ENCODE results near the gene PBXIP1. TPM values are rescaled to one million over a fixed set of nuclear protein-coding genes. Genes with fewer than 3 reads are reported as not detected.

PBXIP1 gene
- total RNA-seq, 4 donors from 2014 or later = 11.1 to 51.1 (median 29.3) TPM

DNA sequence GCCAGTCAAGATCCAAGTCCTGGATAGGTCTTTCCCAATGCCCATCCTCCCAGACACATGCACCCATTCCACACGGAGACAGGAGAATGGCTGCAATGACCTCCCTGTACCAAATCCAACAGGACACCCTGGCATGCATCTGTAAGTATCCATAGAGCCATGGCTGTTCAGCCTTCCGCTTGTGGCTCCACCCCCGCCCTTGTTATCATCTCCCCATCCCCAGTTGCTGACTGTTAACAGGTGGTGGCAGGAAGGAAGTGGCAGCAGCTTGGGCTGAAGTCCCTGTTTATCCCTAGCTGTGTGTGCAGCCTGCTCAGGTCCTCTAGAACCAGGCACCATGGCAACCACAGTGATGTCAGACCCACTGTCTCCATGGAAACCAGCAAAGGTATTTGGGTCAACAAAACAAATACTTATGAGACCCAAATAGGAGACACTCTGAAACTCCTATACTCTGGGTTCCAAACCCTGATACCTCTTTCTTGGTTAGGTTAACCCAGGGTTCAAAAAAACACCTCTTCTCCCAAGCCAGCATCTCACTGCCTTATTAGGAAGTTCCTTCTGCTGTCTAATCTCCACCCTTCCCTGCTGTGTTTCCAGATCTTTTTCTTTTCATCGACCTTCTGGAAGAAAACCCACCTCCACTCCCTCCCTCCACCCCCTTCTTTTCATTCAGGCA is 721 bp downstream of the PBXIP1 start:
- peak overlapping the region; percentile 79 to 89 (median 85) for H3K27ac ChIP-seq
- H3K4me1 ChIP-seq = peaks cover 21 to 86% (median 56%) of the 10 kb centered on the region in 3 donors
- H3K9me3 ChIP-seq = no peaks in the 10 kb centered on the region
- no peaks in the 10 kb centered on the region for H3K27me3 ChIP-seq
- DNase-seq = no peak
- H3K36me3 ChIP-seq = peaks cover 8 to 44% (median 17%) of the 10 kb centered on the region in 3 donors
- WGBS, 2 donors = 10 to 11% methylated on average over 3 to 4 of the region's 4 CpGs
- TF ChIP-seq, protein P1, sequence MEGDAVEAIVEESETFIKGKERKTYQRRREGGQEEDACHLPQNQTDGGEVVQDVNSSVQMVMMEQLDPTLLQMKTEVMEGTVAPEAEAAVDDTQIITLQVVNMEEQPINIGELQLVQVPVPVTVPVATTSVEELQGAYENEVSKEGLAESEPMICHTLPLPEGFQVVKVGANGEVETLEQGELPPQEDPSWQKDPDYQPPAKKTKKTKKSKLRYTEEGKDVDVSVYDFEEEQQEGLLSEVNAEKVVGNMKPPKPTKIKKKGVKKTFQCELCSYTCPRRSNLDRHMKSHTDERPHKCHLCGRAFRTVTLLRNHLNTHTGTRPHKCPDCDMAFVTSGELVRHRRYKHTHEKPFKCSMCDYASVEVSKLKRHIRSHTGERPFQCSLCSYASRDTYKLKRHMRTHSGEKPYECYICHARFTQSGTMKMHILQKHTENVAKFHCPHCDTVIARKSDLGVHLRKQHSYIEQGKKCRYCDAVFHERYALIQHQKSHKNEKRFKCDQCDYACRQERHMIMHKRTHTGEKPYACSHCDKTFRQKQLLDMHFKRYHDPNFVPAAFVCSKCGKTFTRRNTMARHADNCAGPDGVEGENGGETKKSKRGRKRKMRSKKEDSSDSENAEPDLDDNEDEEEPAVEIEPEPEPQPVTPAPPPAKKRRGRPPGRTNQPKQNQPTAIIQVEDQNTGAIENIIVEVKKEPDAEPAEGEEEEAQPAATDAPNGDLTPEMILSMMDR (IDR thresholded peaks at IDR 0.05) = no peak
- peak in 1 of 4 donors; percentile 19 for TF ChIP-seq POLR2A (IDR thresholded peaks at IDR 0.05)
- intact Hi-C loops (cut with DNase I) = loop anchor here (10.0 kb wide), 1 partner anchor 390 kb away; the partner anchor contains the start of gene CHRNB2
- H3K4me3 ChIP-seq = peak overlapping the region; percentile 43 to 71 (median 55)

DNA sequence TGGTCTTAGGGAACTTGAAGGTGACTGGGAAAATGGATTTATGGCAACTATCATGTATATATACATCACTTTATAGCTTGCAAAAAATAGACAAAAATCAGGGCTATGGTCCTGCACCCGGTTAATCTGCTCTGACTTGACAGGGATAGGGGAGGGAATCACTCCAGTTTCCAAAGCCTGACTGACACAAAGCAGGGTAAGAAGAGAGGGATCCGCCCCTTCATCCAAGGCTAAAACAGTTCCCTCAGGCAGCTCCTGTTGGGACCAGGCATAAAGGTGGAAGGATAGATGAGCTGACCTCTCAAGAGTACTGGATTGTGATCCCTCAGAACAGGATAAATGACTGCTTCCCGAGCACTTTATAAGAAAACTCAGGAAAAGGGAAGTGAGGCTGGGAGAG is 1.4 kb downstream of the PBXIP1 start:
- peaks cover 8 to 43% (median 16%) of the 10 kb centered on the region in 3 donors for H3K36me3 ChIP-seq
- peak overlapping the region in 3 of 4 donors; percentile 60 to 89 (median 82) for H3K27ac ChIP-seq
- DNase-seq = no peak
- WGBS, 2 donors = 52 to 64% methylated on average over 3 of the region's 3 CpGs
- H3K4me3 ChIP-seq = peak overlapping the region in 2 of 4 donors; percentile 56 to 71
- no peaks in the 10 kb centered on the region for H3K9me3 ChIP-seq
- no peaks in the 10 kb centered on the region for H3K27me3 ChIP-seq
- no peak for TF ChIP-seq POLR2A (IDR thresholded peaks at IDR 0.05)
- TF ChIP-seq, protein P1 (IDR thresholded peaks at IDR 0.05) = no peak
- H3K4me1 ChIP-seq = peaks cover 21 to 80% (median 53%) of the 10 kb centered on the region in 3 donors
- intact Hi-C loops (cut with DNase I) = loop anchor here (10.0 kb wide), 1 partner anchor 390 kb away; the partner anchor contains the start of gene CHRNB2

DNA sequence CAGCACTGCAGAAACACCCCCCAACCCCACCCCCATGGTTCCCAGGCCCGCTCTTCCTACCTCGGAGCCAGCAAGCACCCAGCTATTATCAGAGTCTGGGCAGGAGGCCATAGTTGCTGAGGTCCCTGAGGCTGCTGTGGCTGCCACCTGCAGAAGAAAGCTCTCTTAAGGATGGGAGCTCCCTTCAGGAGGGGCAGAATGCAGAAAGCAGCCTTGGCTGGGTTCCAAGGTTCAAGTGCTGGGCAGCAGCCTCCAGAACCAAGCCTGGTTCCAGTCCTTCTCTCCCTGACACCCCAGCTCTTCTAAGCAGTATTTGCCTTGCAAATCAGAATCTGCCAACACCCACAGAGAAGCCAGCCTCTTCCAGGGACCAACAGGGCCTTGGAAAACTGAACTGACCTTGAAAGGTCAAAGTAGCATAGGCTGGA is 2.3 kb downstream of the PBXIP1 start:
- no peak overlapping the region for H3K27ac ChIP-seq
- WGBS, 2 donors = no CpG with 5 or more reads among the region's 2 CpGs
- peaks cover 6 to 35% (median 7%) of the 10 kb centered on the region in 3 donors for H3K36me3 ChIP-seq
- H3K4me1 ChIP-seq = peaks cover 21 to 71% (median 53%) of the 10 kb centered on the region in 3 donors
- H3K4me3 ChIP-seq = peak overlapping the region in 2 of 4 donors; percentile 7 to 8
- TF ChIP-seq, protein P1 (IDR thresholded peaks at IDR 0.05) = no peak
- no peak for TF ChIP-seq POLR2A (IDR thresholded peaks at IDR 0.05)
- H3K27me3 ChIP-seq = no peaks in the 10 kb centered on the region
- no peak for DNase-seq
- intact Hi-C loops (cut with DNase I) = loop anchor here (10.0 kb wide), 1 partner anchor 389 kb away; the partner anchor contains the start of gene CHRNB2
- H3K9me3 ChIP-seq = no peaks in the 10 kb centered on the region

DNA sequence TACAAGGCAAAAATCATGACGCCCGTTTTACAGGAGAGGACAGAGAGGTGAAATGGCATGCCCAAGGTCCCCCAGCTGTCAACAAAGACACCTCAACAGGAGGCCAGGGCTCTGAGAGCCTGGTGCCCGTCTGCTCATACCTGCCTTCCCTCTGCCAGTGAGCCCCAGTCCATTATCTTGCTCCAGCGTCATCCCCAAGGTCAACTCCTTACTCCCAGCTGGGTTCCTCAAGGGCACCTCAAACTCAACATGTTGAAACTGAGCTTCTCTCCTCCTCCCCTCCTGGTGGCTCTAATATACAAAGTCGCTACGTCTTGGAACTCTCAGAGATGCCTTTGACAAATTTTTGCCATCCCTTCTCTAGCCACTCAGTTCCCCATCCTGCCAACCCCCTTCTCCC is 3.2 kb downstream of the PBXIP1 start:
- no peak for DNase-seq
- Histone ChIP-seq H3K4me3 (peak overlapping the region in 1 of 4 donors; percentile 37), H3K27me3 (no peaks in the 10 kb centered on the region), H3K27ac (no peak overlapping the region), H3K4me1 (peaks cover 21 to 63% (median 53%) of the 10 kb centered on the region in 3 donors), H3K9me3 (no peaks in the 10 kb centered on the region), H3K36me3 (peaks cover under 1 to 35% (median 10%) of the 10 kb centered on the region in 3 donors)
- intact Hi-C loops (cut with DNase I) = loop anchor here (10.0 kb wide), 1 partner anchor 388 kb away; the partner anchor contains the start of gene CHRNB2
- 91 to 93% methylated on average over 6 of the region's 6 CpGs for WGBS, 2 donors
- TF ChIP-seq, protein P1 (IDR thresholded peaks at IDR 0.05) = no peak
- TF ChIP-seq POLR2A (IDR thresholded peaks at IDR 0.05) = no peak
